ENCODE data around the gene TUBB2B. TPM values are rescaled to one million over a fixed set of nuclear protein-coding genes. Genes with fewer than 3 reads are reported as not detected.
A peak's percentile ranks its signal among the peaks of the same experiment; 100 is the strongest.

Gene TUBB2B
- total RNA-seq, 2 donors from 2014 or later: 253 to 304 TPM

DNA sequence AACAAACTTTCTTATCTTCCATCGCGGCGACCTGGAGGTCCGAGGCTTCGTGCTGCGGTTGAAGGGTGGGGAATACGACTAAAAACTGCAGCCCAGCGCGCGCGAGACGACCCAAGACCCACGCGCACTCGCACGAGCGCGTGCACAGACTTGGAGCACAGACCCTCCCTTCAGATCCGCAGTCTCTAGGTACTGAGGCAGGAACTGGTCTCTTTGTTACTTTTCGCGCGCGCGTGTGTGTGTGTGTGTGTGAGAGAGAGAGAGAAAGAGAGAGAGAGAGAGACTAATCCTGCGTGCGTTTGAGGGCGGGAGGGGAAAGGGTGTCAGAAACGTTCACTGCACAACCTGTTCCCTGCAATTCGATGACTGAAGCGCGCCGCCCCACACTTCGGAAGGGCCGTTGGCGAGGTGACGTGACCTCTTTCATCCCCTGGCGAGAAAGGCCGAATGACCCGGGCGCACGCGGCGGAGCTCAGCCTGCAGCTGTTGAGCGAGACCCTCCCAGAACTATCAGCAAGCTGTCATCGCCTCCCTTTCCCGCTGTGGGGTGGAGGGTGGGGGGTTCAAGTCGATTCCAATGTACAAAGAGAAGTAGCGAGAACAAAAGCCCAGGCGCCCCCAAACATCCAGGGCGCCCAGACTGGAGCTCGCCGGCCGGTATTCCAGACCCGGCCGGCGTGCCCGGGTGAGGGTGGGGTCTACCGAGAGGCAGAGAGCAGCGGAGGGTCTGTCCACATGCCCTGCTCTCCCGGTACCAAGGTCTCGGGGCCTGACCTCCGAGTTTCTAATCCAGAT is 1.5 kb upstream of the TUBB2B start:
- Histone ChIP-seq H3K27ac (ENCODE audit: low read depth, low read length) (peak overlapping the region; percentile 99), H3K9me3 (ENCODE audit: control insufficient read depth, low read length) (no peaks in the 10 kb centered on the region), H3K9ac (ENCODE audit: extremely low read depth, low read length, poor library complexity, severe bottlenecking) (no peak overlapping the region), H3K4me3 (ENCODE audit: low read length) (peak overlapping the region; percentile 73), H3K4me1 (ENCODE audit: control insufficient read depth, insufficient read depth, low read length) (peaks cover 3% of the 10 kb centered on the region), H3K27me3 (ENCODE audit: control insufficient read depth, insufficient read depth, low read length, poor library complexity, severe bottlenecking) (peaks cover 51% of the 10 kb centered on the region), H3K36me3 (ENCODE audit: control insufficient read depth, insufficient read depth, low read length) (peaks cover 13% of the 10 kb centered on the region)
- Mint-ChIP-seq H3K9me3 (no peaks in the 10 kb centered on the region), H3K4me1 (peaks cover 25% of the 10 kb centered on the region), H3K4me3 (peak overlapping the region; percentile 85), H3K27me3 (ENCODE audit: insufficient read depth) (peaks cover 61% of the 10 kb centered on the region), H3K36me3 (ENCODE audit: low read depth) (peaks cover 13% of the 10 kb centered on the region), H3K27ac (peak overlapping the region; percentile 56)
- peak; percentile 83 for DNase-seq
- no peak for TF ChIP-seq CTCF (conservative IDR thresholded peaks at IDR 0.05)
- WGBS, 2 experiments (ENCODE audit: insufficient coverage in 1 of 2, insufficient read length in 1 of 2): 0 to 2% methylated on average over 24 to 62 of the region's 62 CpGs

- Mint-ChIP-seq H3K27me3 (ENCODE audit: insufficient read depth) (peaks cover 55% of the 10 kb centered on the region), H3K4me1 (peaks cover 25% of the 10 kb centered on the region), H3K4me3 (peak overlapping the region; percentile 85), H3K36me3 (ENCODE audit: low read depth) (peaks cover 18% of the 10 kb centered on the region), H3K27ac (peak overlapping the region; percentile 86), H3K9me3 (no peaks in the 10 kb centered on the region)
- 1% methylated on average over 14 to 38 of the region's 38 CpGs for WGBS, 2 experiments (ENCODE audit: insufficient coverage in 1 of 2, insufficient read length in 1 of 2)
- Histone ChIP-seq H3K4me3 (ENCODE audit: low read length) (peak overlapping the region; percentile 89), H3K36me3 (ENCODE audit: control insufficient read depth, insufficient read depth, low read length) (peaks cover 21% of the 10 kb centered on the region), H3K27me3 (ENCODE audit: control insufficient read depth, insufficient read depth, low read length, poor library complexity, severe bottlenecking) (peaks cover 46% of the 10 kb centered on the region), H3K9me3 (ENCODE audit: control insufficient read depth, low read length) (no peaks in the 10 kb centered on the region), H3K27ac (ENCODE audit: low read depth, low read length) (peak overlapping the region; percentile 99), H3K9ac (ENCODE audit: extremely low read depth, low read length, poor library complexity, severe bottlenecking) (peak overlapping the region; percentile 38), H3K4me1 (ENCODE audit: control insufficient read depth, insufficient read depth, low read length) (peaks cover 3% of the 10 kb centered on the region)
- TF ChIP-seq CTCF (conservative IDR thresholded peaks at IDR 0.05): no peak
- DNase-seq: peak; percentile 94
These were observed 706 bp upstream of the TUBB2B start for GRCh38 chr6:3228046-3228671.

- H3K4me1 Mint-ChIP-seq: peaks cover 23% of the 10 kb centered on the region
These were observed 731 bp downstream of the TUBB2B start for GRCh38 chr6:3226481-3227362.

More at GRCh38 chr6:3226481-3227362, 731 bp downstream of the TUBB2B start:
- Mint-ChIP-seq H3K27ac (peak overlapping the region; percentile 87), H3K4me3 (peak overlapping the region; percentile 85), H3K36me3 (ENCODE audit: low read depth) (peaks cover 18% of the 10 kb centered on the region), H3K27me3 (ENCODE audit: insufficient read depth) (peaks cover 40% of the 10 kb centered on the region), H3K9me3 (no peaks in the 10 kb centered on the region)
- no peak for TF ChIP-seq CTCF (conservative IDR thresholded peaks at IDR 0.05)
- peaks cover 32% of the 10 kb centered on the region for H3K27me3 ChIP-seq (ENCODE audit: control insufficient read depth, insufficient read depth, low read length, poor library complexity, severe bottlenecking)
- peaks cover 21% of the 10 kb centered on the region for H3K36me3 ChIP-seq (ENCODE audit: control insufficient read depth, insufficient read depth, low read length)
- H3K4me3 ChIP-seq (ENCODE audit: low read length): peak overlapping the region; percentile 89
- no peaks in the 10 kb centered on the region for H3K9me3 ChIP-seq (ENCODE audit: control insufficient read depth, low read length)
- 0 to 6% methylated on average over 10 to 54 of the region's 54 CpGs for WGBS, 2 experiments (ENCODE audit: insufficient coverage in 1 of 2, insufficient read length in 1 of 2)
- peak; percentile 77 for DNase-seq
- no peaks in the 10 kb centered on the region for H3K4me1 ChIP-seq (ENCODE audit: control insufficient read depth, insufficient read depth, low read length)
- peak overlapping the region; percentile 90 for H3K27ac ChIP-seq (ENCODE audit: low read depth, low read length)
- H3K9ac ChIP-seq (ENCODE audit: extremely low read depth, low read length, poor library complexity, severe bottlenecking): peak overlapping the region; percentile 92
